DND-41 (cell line): ENCODE measurements around the gene MGAT5.

Experiments
- ATAC-seq: fragments of 200-7000 bp; cut with Tn5 transposase; 3 replicates; pipeline ENCODE4 v1.9.1; 2021; ENCODE audit warnings: low read depth; ENCODE audit not compliant: insufficient read depth
- DNase-seq: peaks from one replicate; pipeline ENCODE4 v3.0.0-alpha.2; 2020
- H2AFZ ChIP-seq: 2 replicates; pipeline ENCODE4 v1.6.0; 2012; ENCODE audit warnings: low read depth, low read length
- H3K27ac ChIP-seq: 2 replicates; pipeline ENCODE4 v1.5.1; 2012; ENCODE audit warnings: low read length, inconsistent platforms
- H3K27me3 ChIP-seq: fragments of 200-600 bp; sonication (generic); 2 replicates; pipeline ENCODE4 v1.6.0; 2012; ENCODE audit warnings: low read length, mild to moderate bottlenecking, inconsistent platforms; ENCODE audit not compliant: insufficient read depth, poor library complexity
- H3K36me3 ChIP-seq: 2 replicates; pipeline ENCODE4 v1.5.1; 2012; ENCODE audit warnings: low read length, inconsistent platforms; ENCODE audit not compliant: insufficient read depth
- H3K4me1 ChIP-seq: 2 replicates; pipeline ENCODE4 v1.5.1; 2012; ENCODE audit warnings: mild to moderate bottlenecking, low read length; ENCODE audit not compliant: insufficient read depth
- H3K4me2 ChIP-seq: 2 replicates; pipeline ENCODE4 v1.6.0; 2012; ENCODE audit warnings: mild to moderate bottlenecking, moderate library complexity, low read length, inconsistent platforms; ENCODE audit not compliant: insufficient read depth
- H3K4me3 ChIP-seq, 2 experiments: fragments of 200-600 bp in 1 of 2; shearing (Covaris generic) in 1 of 2; 2 replicates each; pipeline ENCODE4 v1.5.1; 2012 to 2016; ENCODE audit warnings: inconsistent platforms in 2 of 2, low read length in 2 of 2, mild to moderate bottlenecking in 2 of 2, low read depth in 1 of 2, moderate library complexity in 1 of 2
- H3K79me2 ChIP-seq: 2 replicates; pipeline ENCODE4 v1.6.0; 2012; ENCODE audit warnings: low read length, inconsistent platforms; ENCODE audit not compliant: insufficient read depth
- H3K9ac ChIP-seq: 2 replicates; pipeline ENCODE4 v1.6.0; 2012; ENCODE audit warnings: low read depth, mild to moderate bottlenecking, inconsistent platforms, low read length, moderate library complexity
- H3K9me3 ChIP-seq: 2 replicates; pipeline ENCODE4 v1.5.1; 2012; ENCODE audit warnings: low read length, moderate library complexity, mild to moderate bottlenecking, inconsistent platforms; ENCODE audit not compliant: insufficient read depth, severe bottlenecking
- H4K20me1 ChIP-seq: 2 replicates; pipeline ENCODE4 v1.6.0; 2012; ENCODE audit warnings: low read length; ENCODE audit not compliant: insufficient read depth
- CTCF ChIP-seq: IDR thresholded peaks from 2 replicates; pipeline ENCODE4 v1.5.1; 2012; ENCODE audit warnings: borderline replicate concordance, low read length, moderate library complexity, mild to moderate bottlenecking; ENCODE audit not compliant: poor library complexity, severe bottlenecking; ENCODE audit errors: extremely low read depth
- EZH2 ChIP-seq: IDR thresholded peaks from 3 replicates; pipeline ENCODE4 v1.6.1; 2012; ENCODE audit warnings: borderline replicate concordance, low read depth, mild to moderate bottlenecking, moderate library complexity, low read length, inconsistent platforms; ENCODE audit not compliant: severe bottlenecking

MGAT5 gene

GRCh38 chr2:134436706-134437105, 182.8 kb downstream of the MGAT5 start:
- Histone ChIP-seq H3K4me3 (no peak overlapping the region), H3K27me3 (no peaks in the 10 kb centered on the region), H3K4me1 (no peaks in the 10 kb centered on the region), H3K36me3 (peaks cover 46% of the 10 kb centered on the region), H3K27ac (no peak overlapping the region), H4K20me1 (no peaks in the 10 kb centered on the region), H3K4me2 (no peak overlapping the region), H2AFZ (no peak overlapping the region), H3K9me3 (no peaks in the 10 kb centered on the region), H3K9ac (no peak overlapping the region), H3K79me2 (no peaks in the 10 kb centered on the region)
- no peak for DNase-seq
- TF ChIP-seq CTCF (no peak), EZH2 (no peak)
- ATAC-seq = no peak

GRCh38 chr2:134438371-134438770, 184.5 kb downstream of the MGAT5 start:
- Histone ChIP-seq H3K36me3 (peaks cover 48% of the 10 kb centered on the region), H3K4me1 (no peaks in the 10 kb centered on the region), H3K9ac (no peak overlapping the region), H4K20me1 (no peaks in the 10 kb centered on the region), H3K4me2 (no peak overlapping the region), H3K79me2 (no peaks in the 10 kb centered on the region), H3K4me3 (no peak overlapping the region), H3K9me3 (no peaks in the 10 kb centered on the region), H2AFZ (no peak overlapping the region), H3K27ac (no peak overlapping the region), H3K27me3 (no peaks in the 10 kb centered on the region)
- no peak for ATAC-seq
- no peak for TF ChIP-seq EZH2
- TF ChIP-seq CTCF = no peak
- no peak for DNase-seq

GRCh38 chr2:134440336-134440909, 186.6 kb downstream of the MGAT5 start:
- Histone ChIP-seq H3K9ac (no peak overlapping the region), H3K4me1 (no peaks in the 10 kb centered on the region), H3K9me3 (no peaks in the 10 kb centered on the region), H3K27ac (no peak overlapping the region), H3K36me3 (peaks cover 54% of the 10 kb centered on the region), H3K27me3 (no peaks in the 10 kb centered on the region), H4K20me1 (no peaks in the 10 kb centered on the region), H3K79me2 (no peaks in the 10 kb centered on the region), H3K4me3 (no peak overlapping the region), H2AFZ (no peak overlapping the region), H3K4me2 (no peak overlapping the region)
- ATAC-seq (no peak), DNase-seq (no peak)
- TF ChIP-seq EZH2 = no peak
- no peak for TF ChIP-seq CTCF
